Measurements from ENCODE around the gene EIF4G1.

The EIF4G1 gene

GRCh38 chr3:184347321-184348056 is 33.1 kb downstream of the EIF4G1 start:
- TF ChIP-seq EGR1 (IDR thresholded peaks at IDR 0.05), result no peak
- no peak for TF ChIP-seq TEAD4 (IDR thresholded peaks at IDR 0.05)
- TF ChIP-seq RAD21 (IDR thresholded peaks at IDR 0.05; ENCODE audit: low read depth), result no peak
- TF ChIP-seq CREB1 (IDR thresholded peaks at IDR 0.05; ENCODE audit: low read depth), result no peak
- TF ChIP-seq TCF12 (IDR thresholded peaks at IDR 0.05; ENCODE audit: low read depth), result no peak
- no peak for TF ChIP-seq REST (IDR thresholded peaks at IDR 0.05; ENCODE audit: low read depth)
- TF ChIP-seq YY1 (IDR thresholded peaks at IDR 0.05; ENCODE audit: low read depth), result no peak
- TF ChIP-seq ZBTB7A (IDR thresholded peaks at IDR 0.05; ENCODE audit: low read depth), result no peak
- no peak for TF ChIP-seq TAF1 (IDR thresholded peaks at IDR 0.05; ENCODE audit: low read depth)
- TF ChIP-seq, protein P1, sequence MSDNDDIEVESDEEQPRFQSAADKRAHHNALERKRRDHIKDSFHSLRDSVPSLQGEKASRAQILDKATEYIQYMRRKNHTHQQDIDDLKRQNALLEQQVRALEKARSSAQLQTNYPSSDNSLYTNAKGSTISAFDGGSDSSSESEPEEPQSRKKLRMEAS (IDR thresholded peaks at IDR 0.05), result no peak
- no peak for TF ChIP-seq FOXM1 (IDR thresholded peaks at IDR 0.05; ENCODE audit: borderline replicate concordance, low read depth)
- no peak for TF ChIP-seq EP300 (IDR thresholded peaks at IDR 0.05; ENCODE audit: borderline replicate concordance)
- no peak for TF ChIP-seq NFIC (IDR thresholded peaks at IDR 0.05)
- TF ChIP-seq, protein P2, sequence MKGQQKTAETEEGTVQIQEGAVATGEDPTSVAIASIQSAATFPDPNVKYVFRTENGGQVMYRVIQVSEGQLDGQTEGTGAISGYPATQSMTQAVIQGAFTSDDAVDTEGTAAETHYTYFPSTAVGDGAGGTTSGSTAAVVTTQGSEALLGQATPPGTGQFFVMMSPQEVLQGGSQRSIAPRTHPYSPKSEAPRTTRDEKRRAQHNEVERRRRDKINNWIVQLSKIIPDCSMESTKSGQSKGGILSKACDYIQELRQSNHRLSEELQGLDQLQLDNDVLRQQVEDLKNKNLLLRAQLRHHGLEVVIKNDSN (IDR thresholded peaks at IDR 0.05), result no peak

GRCh38 chr3:184348057-184348382 is 33.6 kb downstream of the EIF4G1 start:
- TF ChIP-seq FOXM1 (IDR thresholded peaks at IDR 0.05; ENCODE audit: borderline replicate concordance, low read depth), result no peak
- TF ChIP-seq CEBPB (IDR thresholded peaks at IDR 0.05), result no peak
- TF ChIP-seq EP300 (IDR thresholded peaks at IDR 0.05; ENCODE audit: borderline replicate concordance), result no peak
- TF ChIP-seq TEAD4 (IDR thresholded peaks at IDR 0.05), result no peak
- TF ChIP-seq ZBTB7A (IDR thresholded peaks at IDR 0.05; ENCODE audit: low read depth), result no peak
- no peak for TF ChIP-seq TCF12 (IDR thresholded peaks at IDR 0.05; ENCODE audit: low read depth)
- no peak for TF ChIP-seq REST (IDR thresholded peaks at IDR 0.05; ENCODE audit: low read depth)

GRCh38 chr3:184349563-184350470 is 35.4 kb downstream of the EIF4G1 start:
- TF ChIP-seq NFIC (IDR thresholded peaks at IDR 0.05) (no peak), YY1 (IDR thresholded peaks at IDR 0.05; ENCODE audit: low read depth) (no peak), EP300 (IDR thresholded peaks at IDR 0.05; ENCODE audit: borderline replicate concordance) (no peak), REST (IDR thresholded peaks at IDR 0.05; ENCODE audit: low read depth) (no peak), TAF1 (IDR thresholded peaks at IDR 0.05; ENCODE audit: low read depth) (no peak), TEAD4 (IDR thresholded peaks at IDR 0.05) (no peak), EGR1 (IDR thresholded peaks at IDR 0.05) (no peak)
- TF ChIP-seq, protein P1 (IDR thresholded peaks at IDR 0.05), result no peak

DNA sequence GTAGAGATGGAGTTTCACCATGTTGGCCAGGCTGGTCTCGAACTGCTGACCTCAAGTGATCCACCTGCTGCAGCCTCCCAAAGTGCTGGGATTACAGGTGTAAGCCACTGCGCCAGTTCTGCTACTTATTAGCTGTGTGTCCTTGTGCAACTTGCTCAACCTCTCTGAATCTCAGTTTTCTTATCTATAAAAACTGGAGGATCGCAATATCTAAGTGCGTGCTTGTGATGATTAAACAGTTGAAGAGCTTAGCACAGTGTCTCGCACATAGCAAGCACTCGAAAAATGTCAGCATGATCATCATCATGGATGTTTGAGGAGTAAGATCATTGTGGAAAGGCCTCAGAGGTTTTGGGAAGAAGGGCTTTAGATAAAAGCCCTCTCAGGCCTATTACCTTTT is 36.2 kb downstream of the EIF4G1 start:
- TF ChIP-seq, protein P1 (IDR thresholded peaks at IDR 0.05), result no peak
- no peak for TF ChIP-seq EP300 (IDR thresholded peaks at IDR 0.05; ENCODE audit: borderline replicate concordance)
- TF ChIP-seq YY1 (IDR thresholded peaks at IDR 0.05; ENCODE audit: low read depth), result no peak
- no peak for TF ChIP-seq TCF12 (IDR thresholded peaks at IDR 0.05; ENCODE audit: low read depth)
- TF ChIP-seq, protein P2 (IDR thresholded peaks at IDR 0.05), result no peak
- no peak for TF ChIP-seq CEBPB (IDR thresholded peaks at IDR 0.05)
- no peak for TF ChIP-seq CREB1 (IDR thresholded peaks at IDR 0.05; ENCODE audit: low read depth)
- no peak for TF ChIP-seq TEAD4 (IDR thresholded peaks at IDR 0.05)
- TF ChIP-seq NFIC (IDR thresholded peaks at IDR 0.05), result no peak
